Embryonic facial prominence (tissue), 1 donor: Measurements from ENCODE around the gene INIP.
"Not testable (repeated sequence)": the region's sequence is repeated elsewhere in the genome, so short reads cannot be mapped to it uniquely, and the experiment has no call there.

Experiments
- DNase-seq: peaks from one replicate; pipeline ENCODE4 v3.0.0-alpha.2; 2016; ENCODE audit errors: extremely low spot score

The INIP gene

GRCh38 chr9:112673221-112673620, 44.7 kb downstream of the INIP start:
- DNase-seq: not testable (repeated sequence)

- no peak for DNase-seq
Measured at GRCh38 chr9:112670991-112671625, 46.8 kb downstream of the INIP start.

- DNase-seq: no peak
Measured at GRCh38 chr9:112669326-112669725, 48.6 kb downstream of the INIP start.

GRCh38 chr9:112665347-112665746, 52.6 kb downstream of the INIP start:
- DNase-seq: no peak

- DNase-seq: no peak
Measured at GRCh38 chr9:112664531-112664930, 53.4 kb downstream of the INIP start.

- no peak for DNase-seq
Measured at GRCh38 chr9:112663681-112664080, 54.2 kb downstream of the INIP start.

GRCh38 chr9:112659906-112660305, 58.0 kb downstream of the INIP start:
- no peak for DNase-seq

GRCh38 chr9:112655668-112656067, 62.2 kb downstream of the INIP start:
- DNase-seq: no peak

- DNase-seq: no peak
Measured at GRCh38 chr9:112654282-112654681, 63.6 kb downstream of the INIP start.

GRCh38 chr9:112648624-112649023, 69.3 kb downstream of the INIP start:
- DNase-seq: no peak

- DNase-seq: no peak
Measured at GRCh38 chr9:112647596-112647995, 70.3 kb downstream of the INIP start.

GRCh38 chr9:112642126-112642525, 75.8 kb downstream of the INIP start:
- DNase-seq: no peak

GRCh38 chr9:112640311-112640710, 77.6 kb downstream of the INIP start:
- DNase-seq: no peak
